GM18526 (cell line): Measurements from ENCODE around the gene COL21A1.

Experiments
- POLR2A ChIP-seq: IDR thresholded peaks from 3 replicates; pipeline ENCODE4 v1.6.1; 2011; ENCODE audit not compliant: insufficient read length; ENCODE audit errors: extremely low read depth

The COL21A1 gene

GRCh38 chr6:56036916-56037600, 210.3 kb downstream of the COL21A1 start:
- no peak for TF ChIP-seq POLR2A

- TF ChIP-seq POLR2A: no peak
These were observed 214.0 kb downstream of the COL21A1 start for GRCh38 chr6:56033401-56033800.

- no peak for TF ChIP-seq POLR2A
These were observed 214.6 kb downstream of the COL21A1 start for GRCh38 chr6:56032715-56033260.

- no peak for TF ChIP-seq POLR2A
These were observed 219.5 kb downstream of the COL21A1 start for GRCh38 chr6:56027865-56028264.

GRCh38 chr6:56026455-56027180, 220.8 kb downstream of the COL21A1 start:
- no peak for TF ChIP-seq POLR2A

GRCh38 chr6:56025795-56026194, 221.6 kb downstream of the COL21A1 start:
- no peak for TF ChIP-seq POLR2A

- TF ChIP-seq POLR2A: no peak
These were observed 222.4 kb downstream of the COL21A1 start for GRCh38 chr6:56024931-56025330.

- no peak for TF ChIP-seq POLR2A
These were observed 223.6 kb downstream of the COL21A1 start for GRCh38 chr6:56023829-56024228.

- no peak for TF ChIP-seq POLR2A
These were observed 224.7 kb downstream of the COL21A1 start for GRCh38 chr6:56022678-56023077.

GRCh38 chr6:56021943-56022342, 225.4 kb downstream of the COL21A1 start:
- TF ChIP-seq POLR2A: no peak

GRCh38 chr6:56019973-56020372, 227.4 kb downstream of the COL21A1 start:
- no peak for TF ChIP-seq POLR2A

GRCh38 chr6:56017198-56017597, 230.2 kb downstream of the COL21A1 start:
- TF ChIP-seq POLR2A: no peak

GRCh38 chr6:56009636-56010035, 237.7 kb downstream of the COL21A1 start:
- no peak for TF ChIP-seq POLR2A
